IPS DF 4.7 (cell line): Measurements from ENCODE around the gene EGLN1.

Source experiments
- DNase-seq: peaks from one replicate; pipeline ENCODE4 v3.0.0-alpha.2; 2013; ENCODE audit warnings: low spot score; ENCODE audit errors: extremely low read depth

Gene EGLN1

GRCh38 chr1:231334079-231334666, 87.9 kb downstream of the EGLN1 start:
- DNase-seq = no peak

- no peak for DNase-seq
These were observed 89.3 kb downstream of the EGLN1 start for GRCh38 chr1:231332761-231333160.

GRCh38 chr1:231329483-231329882, 92.6 kb downstream of the EGLN1 start:
- no peak for DNase-seq

- no peak for DNase-seq
These were observed 94.5 kb downstream of the EGLN1 start for GRCh38 chr1:231327617-231328016.

GRCh38 chr1:231326248-231326647, 95.8 kb downstream of the EGLN1 start:
- no peak for DNase-seq

- no peak for DNase-seq
These were observed 97.4 kb downstream of the EGLN1 start for GRCh38 chr1:231324660-231325059.

GRCh38 chr1:231322880-231323530, 99.1 kb downstream of the EGLN1 start:
- no peak for DNase-seq

- no peak for DNase-seq
These were observed 103.0 kb downstream of the EGLN1 start for GRCh38 chr1:231319080-231319479.

- no peak for DNase-seq
These were observed 103.5 kb downstream of the EGLN1 start for GRCh38 chr1:231318568-231318967.

- no peak for DNase-seq
These were observed 104.1 kb downstream of the EGLN1 start for GRCh38 chr1:231318015-231318355.

- no peak for DNase-seq
These were observed 104.6 kb downstream of the EGLN1 start for GRCh38 chr1:231317306-231318014.

- peak; percentile 33 for DNase-seq
These were observed 106.2 kb downstream of the EGLN1 start for GRCh38 chr1:231315887-231316286.
